Activated T-cell treated with anti-CD3 and anti-CD28 coated beads, Interleukin-2, amount 50 U/mL, for 24 hours (primary cell): ENCODE measurements around the gene SKA1.
A peak's percentile ranks its signal among the peaks of the same experiment; 100 is the strongest.

Experiments
- DNase-seq: peaks from one replicate; pipeline ENCODE4 v3.0.0-alpha.2; 2020
- H3K27ac Mint-ChIP-seq: 2 replicates; pipeline ENCODE4 v1.8.0; 2020; ENCODE audit warnings: mild to moderate bottlenecking, mixed read lengths
- H3K27me3 Mint-ChIP-seq: 2 replicates; pipeline ENCODE4 v1.8.0; 2020; ENCODE audit warnings: mixed read lengths
- H3K36me3 Mint-ChIP-seq: 2 replicates; pipeline ENCODE4 v1.8.0; 2020; ENCODE audit warnings: low read depth, mixed read lengths
- H3K4me1 Mint-ChIP-seq: 2 replicates; pipeline ENCODE4 v1.8.0; 2020; ENCODE audit warnings: low read depth, mixed read lengths
- H3K4me3 Mint-ChIP-seq: 2 replicates; pipeline ENCODE4 v1.8.0; 2020; ENCODE audit warnings: mild to moderate bottlenecking, moderate library complexity, mixed read lengths
- H3K9me3 Mint-ChIP-seq: 2 replicates; pipeline ENCODE4 v1.8.0; 2020; ENCODE audit warnings: mixed read lengths

Gene SKA1

GRCh38 chr18:50374753-50375391 lies at the start of gene SKA1:
TSS of gene SKA1 (plus strand) at chr18:50375046. CDS start at chr18:50375831, 785 bp downstream.
- H3K9me3 Mint-ChIP-seq: peaks cover 7% of the 10 kb centered on the region

GRCh38 chr18:50327983-50328382 lies 46.9 kb upstream of the SKA1 start:
- Mint-ChIP-seq H3K27ac (no peak overlapping the region), H3K36me3 (no peaks in the 10 kb centered on the region), H3K27me3 (peaks cover 31% of the 10 kb centered on the region), H3K4me1 (no peaks in the 10 kb centered on the region), H3K9me3 (peaks cover 3% of the 10 kb centered on the region), H3K4me3 (no peak overlapping the region)
- no peak for DNase-seq

More at GRCh38 chr18:50374753-50375391, at the start of gene SKA1:
- Mint-ChIP-seq H3K4me3 (peak within 1 kb of the TSS; percentile 89), H3K36me3 (peaks cover 21% of the 10 kb centered on the region), H3K27me3 (peaks cover 12% of the 10 kb centered on the region), H3K4me1 (peaks cover 13% of the 10 kb centered on the region), H3K27ac (peak within 1 kb of the TSS; percentile 89)
- peak; percentile 94 for DNase-seq

- DNase-seq: no peak
- Mint-ChIP-seq H3K4me1 (no peaks in the 10 kb centered on the region), H3K27me3 (peaks cover 31% of the 10 kb centered on the region), H3K27ac (no peak overlapping the region), H3K36me3 (no peaks in the 10 kb centered on the region), H3K9me3 (peaks cover 3% of the 10 kb centered on the region), H3K4me3 (no peak overlapping the region)
Observed at GRCh38 chr18:50330176-50330575, 44.7 kb upstream of the SKA1 start.

GRCh38 chr18:50331691-50332090 lies 43.2 kb upstream of the SKA1 start:
- Mint-ChIP-seq H3K9me3 (peaks cover 3% of the 10 kb centered on the region), H3K27me3 (peaks cover 28% of the 10 kb centered on the region), H3K4me1 (no peaks in the 10 kb centered on the region), H3K4me3 (no peak overlapping the region), H3K36me3 (no peaks in the 10 kb centered on the region), H3K27ac (no peak overlapping the region)
- no peak for DNase-seq

- peaks cover 3% of the 10 kb centered on the region for H3K9me3 Mint-ChIP-seq
- H3K36me3 Mint-ChIP-seq: no peaks in the 10 kb centered on the region
- peaks cover 13% of the 10 kb centered on the region for H3K27me3 Mint-ChIP-seq
- no peak for DNase-seq
- no peak overlapping the region for H3K27ac Mint-ChIP-seq
- H3K4me1 Mint-ChIP-seq: no peaks in the 10 kb centered on the region
- H3K4me3 Mint-ChIP-seq: no peak overlapping the region
Observed at GRCh38 chr18:50334546-50335152, 40.2 kb upstream of the SKA1 start.

GRCh38 chr18:50338122-50338521 lies 36.7 kb upstream of the SKA1 start:
- Mint-ChIP-seq H3K27ac (no peak overlapping the region), H3K9me3 (no peaks in the 10 kb centered on the region), H3K4me3 (no peak overlapping the region), H3K27me3 (no peaks in the 10 kb centered on the region), H3K36me3 (no peaks in the 10 kb centered on the region), H3K4me1 (no peaks in the 10 kb centered on the region)
- DNase-seq: no peak

- H3K9me3 Mint-ChIP-seq: no peaks in the 10 kb centered on the region
- no peaks in the 10 kb centered on the region for H3K27me3 Mint-ChIP-seq
- no peaks in the 10 kb centered on the region for H3K36me3 Mint-ChIP-seq
Observed at GRCh38 chr18:50338715-50339114, 36.1 kb upstream of the SKA1 start.

GRCh38 chr18:50340078-50340477 lies 34.8 kb upstream of the SKA1 start:
- Mint-ChIP-seq H3K4me1 (no peaks in the 10 kb centered on the region), H3K36me3 (no peaks in the 10 kb centered on the region), H3K27ac (no peak overlapping the region), H3K4me3 (no peak overlapping the region), H3K27me3 (no peaks in the 10 kb centered on the region), H3K9me3 (no peaks in the 10 kb centered on the region)
- no peak for DNase-seq

More at GRCh38 chr18:50338715-50339114, 36.1 kb upstream of the SKA1 start:
- H3K4me3 Mint-ChIP-seq: no peak overlapping the region
- H3K27ac Mint-ChIP-seq: no peak overlapping the region
- DNase-seq: no peak
- no peaks in the 10 kb centered on the region for H3K4me1 Mint-ChIP-seq

- Mint-ChIP-seq H3K4me3 (no peak overlapping the region), H3K36me3 (no peaks in the 10 kb centered on the region), H3K27ac (no peak overlapping the region), H3K27me3 (no peaks in the 10 kb centered on the region), H3K9me3 (no peaks in the 10 kb centered on the region), H3K4me1 (no peaks in the 10 kb centered on the region)
- no peak for DNase-seq
Observed at GRCh38 chr18:50341443-50341842, 33.4 kb upstream of the SKA1 start.

- Mint-ChIP-seq H3K4me3 (no peak overlapping the region), H3K4me1 (no peaks in the 10 kb centered on the region), H3K27ac (no peak overlapping the region), H3K9me3 (no peaks in the 10 kb centered on the region), H3K36me3 (no peaks in the 10 kb centered on the region), H3K27me3 (peaks cover 37% of the 10 kb centered on the region)
- no peak for DNase-seq
Observed at GRCh38 chr18:50350699-50351098, 24.1 kb upstream of the SKA1 start.

GRCh38 chr18:50356036-50356945 lies 18.6 kb upstream of the SKA1 start:
- H3K4me1 Mint-ChIP-seq: peaks cover 11% of the 10 kb centered on the region
- no peak for DNase-seq
- H3K27ac Mint-ChIP-seq: no peak overlapping the region
- H3K9me3 Mint-ChIP-seq: no peaks in the 10 kb centered on the region
- H3K36me3 Mint-ChIP-seq: no peaks in the 10 kb centered on the region
- H3K27me3 Mint-ChIP-seq: peaks cover 36% of the 10 kb centered on the region
- H3K4me3 Mint-ChIP-seq: no peak overlapping the region

- DNase-seq: no peak
Observed at GRCh38 chr18:50358844-50359243, 16.0 kb upstream of the SKA1 start.

GRCh38 chr18:50359806-50360205 lies 15.0 kb upstream of the SKA1 start:
- Mint-ChIP-seq H3K4me1 (peaks cover 11% of the 10 kb centered on the region), H3K4me3 (no peak overlapping the region), H3K36me3 (no peaks in the 10 kb centered on the region), H3K9me3 (no peaks in the 10 kb centered on the region), H3K27ac (no peak overlapping the region), H3K27me3 (peaks cover 13% of the 10 kb centered on the region)
- DNase-seq: no peak

More at GRCh38 chr18:50358844-50359243, 16.0 kb upstream of the SKA1 start:
- H3K4me3 Mint-ChIP-seq: no peak overlapping the region
- no peaks in the 10 kb centered on the region for H3K36me3 Mint-ChIP-seq
- H3K27me3 Mint-ChIP-seq: peaks cover 22% of the 10 kb centered on the region
- H3K4me1 Mint-ChIP-seq: peaks cover 11% of the 10 kb centered on the region
- no peak overlapping the region for H3K27ac Mint-ChIP-seq
- H3K9me3 Mint-ChIP-seq: no peaks in the 10 kb centered on the region

GRCh38 chr18:50360611-50361010 lies 14.2 kb upstream of the SKA1 start:
- H3K4me1 Mint-ChIP-seq: peaks cover 11% of the 10 kb centered on the region
- no peaks in the 10 kb centered on the region for H3K36me3 Mint-ChIP-seq
- H3K27ac Mint-ChIP-seq: no peak overlapping the region
- no peak overlapping the region for H3K4me3 Mint-ChIP-seq
- peaks cover 17% of the 10 kb centered on the region for H3K27me3 Mint-ChIP-seq
- H3K9me3 Mint-ChIP-seq: no peaks in the 10 kb centered on the region
- DNase-seq: no peak

- Mint-ChIP-seq H3K36me3 (peaks cover 4% of the 10 kb centered on the region), H3K27me3 (peaks cover 54% of the 10 kb centered on the region), H3K27ac (no peak overlapping the region), H3K4me1 (peaks cover 5% of the 10 kb centered on the region), H3K9me3 (peaks cover 18% of the 10 kb centered on the region), H3K4me3 (no peak overlapping the region)
- no peak for DNase-seq
Observed at GRCh38 chr18:50369672-50370071, 5.2 kb upstream of the SKA1 start.
